Measurements from ENCODE around the gene SLC8A2.

DNA sequence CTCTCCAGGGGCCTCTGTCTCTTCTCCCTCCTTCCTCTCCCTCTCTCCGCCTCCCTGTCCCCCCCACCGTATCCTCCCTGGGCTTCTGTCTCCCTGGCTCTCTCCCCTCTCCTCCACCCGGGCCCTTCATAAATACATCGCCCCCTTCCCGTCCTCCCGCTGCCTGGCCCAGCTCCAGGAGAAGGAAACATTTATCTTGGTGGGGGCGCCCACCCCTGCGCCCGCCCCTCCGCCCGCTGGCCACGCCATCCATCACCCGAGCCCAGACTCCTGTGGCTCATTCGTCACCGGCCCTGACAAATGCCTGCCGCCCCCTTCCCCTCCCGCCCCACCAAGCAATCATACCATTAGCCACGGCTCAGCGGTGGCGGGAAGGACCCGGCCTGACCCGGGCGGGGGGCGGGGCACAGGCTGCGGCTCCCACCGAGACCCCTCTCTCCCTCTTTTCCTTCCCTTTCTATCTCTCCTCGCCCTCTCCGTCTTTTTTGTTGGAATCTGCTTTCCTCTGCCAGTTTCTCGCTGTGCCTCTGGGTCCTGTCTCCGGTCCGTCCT lies 49.8 kb downstream of the SLC8A2 start:
- TF ChIP-seq ATF3 (IDR thresholded peaks at IDR 0.05; ENCODE audit: insufficient read depth, low read depth, low read length) (no peak), SRF (IDR thresholded peaks at IDR 0.05; ENCODE audit: low read depth, low read length) (no peak), KDM1A (IDR thresholded peaks at IDR 0.05; ENCODE audit: borderline replicate concordance, low read length) (no peak), RAD21 (IDR thresholded peaks at IDR 0.05 in 1 of 2, conservative IDR thresholded peaks at IDR 0.05 in 1 of 2; ENCODE audit: low read depth in 2 of 2, low read length in 2 of 2) (no peak), EZH2 (IDR thresholded peaks at IDR 0.05; ENCODE audit: low read depth, low read length, severe bottlenecking) (peak; percentile 2), CTCF (IDR thresholded peaks at IDR 0.05; ENCODE audit: control extremely low read depth in 1 of 3, insufficient read depth in 1 of 3, low read depth in 1 of 3, low read length in 3 of 3) (no peak), CEBPB (IDR thresholded peaks at IDR 0.05; ENCODE audit: low read depth, low read length) (no peak), POLR2A (IDR thresholded peaks at IDR 0.05; ENCODE audit: control extremely low read depth in 1 of 2, low read depth in 2 of 2, low read length in 2 of 2) (no peak), EP300 (IDR thresholded peaks at IDR 0.05; ENCODE audit: borderline replicate concordance in 1 of 2, low read depth in 2 of 2, low read length in 2 of 2) (no peak), USF2 (IDR thresholded peaks at IDR 0.05; ENCODE audit: low read length) (no peak), EGR1 (IDR thresholded peaks at IDR 0.05; ENCODE audit: borderline replicate concordance, low read depth, low read length) (no peak)
